SK-N-SH treated with all-trans-retinoic acid at 6 μM for 48 hours (cell line): ENCODE data around the gene BSDC1.

ENCODE experiments used
- PPARA ChIP-seq: fragments of 250-450 bp; sonication (Bioruptor Pico); IDR thresholded peaks from 2 replicates; pipeline ENCODE4 v1.5.0; 2020; ENCODE audit warnings: mild to moderate bottlenecking, borderline replicate concordance
- ZFP30 ChIP-seq: fragments of 450-650 bp; formaldehyde crosslinking; IDR thresholded peaks from 2 replicates; pipeline ENCODE4 v1.5.0; 2022; ENCODE audit warnings: mild to moderate bottlenecking, moderate library complexity

DNA sequence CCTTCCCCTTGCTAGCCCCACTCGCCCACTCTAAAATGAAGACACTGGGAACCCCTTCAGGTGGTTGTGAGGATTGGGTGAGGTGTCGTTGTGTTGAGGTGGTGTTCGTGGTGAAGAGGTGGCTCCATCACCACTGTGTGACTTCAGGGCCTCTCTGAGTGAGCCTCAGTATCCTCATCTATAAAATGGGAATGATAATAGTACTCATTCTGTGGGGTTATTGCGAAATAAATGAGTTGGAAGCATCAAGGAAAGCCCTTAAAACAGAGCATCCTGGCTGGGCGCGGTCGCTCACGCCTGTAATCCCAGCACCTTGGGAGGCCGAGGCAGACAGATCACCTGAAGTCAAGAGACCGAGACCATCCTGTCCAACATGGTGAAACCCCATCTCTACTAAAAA is 51.5 kb downstream of the BSDC1 start:
- TF ChIP-seq PPARA (CRISPR knock-in tag) (no peak), ZFP30 (no peak)
